ENCODE results near the gene CCNJL. TPM values are rescaled to one million over a fixed set of nuclear protein-coding genes. Genes with fewer than 3 reads are reported as not detected.
"Not testable (repeated sequence)": the region's sequence is repeated elsewhere in the genome, so short reads cannot be mapped to it uniquely, and the experiment has no call there.

The CCNJL gene
- total RNA-seq, 6 experiments from 2014 or later: not detected

DNA sequence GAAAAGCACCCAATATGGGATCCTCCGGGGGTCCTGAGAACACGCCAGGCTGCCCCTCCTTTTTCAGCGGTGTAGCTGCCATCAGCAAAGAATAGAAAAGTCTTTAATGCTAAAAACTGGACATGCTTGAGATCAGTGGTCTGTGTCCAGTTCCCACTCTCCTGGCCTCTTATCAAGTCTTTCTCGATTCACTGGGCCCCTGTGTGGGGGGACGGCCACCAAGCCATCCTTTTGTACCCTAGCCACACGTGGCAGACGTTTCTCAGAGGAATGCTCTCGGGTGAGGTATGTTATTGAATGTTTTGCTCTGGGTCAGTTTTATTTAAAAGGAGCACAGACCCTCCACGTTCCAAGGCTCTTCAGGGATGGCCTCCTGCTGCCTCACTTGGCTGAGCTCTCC lies 59.4 kb downstream of the CCNJL start:
- Mint-ChIP-seq H3K27me3 (ENCODE audit: insufficient read depth) (peaks cover 17% of the 10 kb centered on the region), H3K9me3 (no peaks in the 10 kb centered on the region), H3K4me3 (no peak overlapping the region), H3K4me1 (ENCODE audit: low read depth) (no peaks in the 10 kb centered on the region), H3K36me3 (ENCODE audit: low read depth) (no peaks in the 10 kb centered on the region), H3K27ac (no peak overlapping the region)
- no peak for DNase-seq
- TF ChIP-seq CTCF (IDR thresholded peaks at IDR 0.05): no peak

DNA sequence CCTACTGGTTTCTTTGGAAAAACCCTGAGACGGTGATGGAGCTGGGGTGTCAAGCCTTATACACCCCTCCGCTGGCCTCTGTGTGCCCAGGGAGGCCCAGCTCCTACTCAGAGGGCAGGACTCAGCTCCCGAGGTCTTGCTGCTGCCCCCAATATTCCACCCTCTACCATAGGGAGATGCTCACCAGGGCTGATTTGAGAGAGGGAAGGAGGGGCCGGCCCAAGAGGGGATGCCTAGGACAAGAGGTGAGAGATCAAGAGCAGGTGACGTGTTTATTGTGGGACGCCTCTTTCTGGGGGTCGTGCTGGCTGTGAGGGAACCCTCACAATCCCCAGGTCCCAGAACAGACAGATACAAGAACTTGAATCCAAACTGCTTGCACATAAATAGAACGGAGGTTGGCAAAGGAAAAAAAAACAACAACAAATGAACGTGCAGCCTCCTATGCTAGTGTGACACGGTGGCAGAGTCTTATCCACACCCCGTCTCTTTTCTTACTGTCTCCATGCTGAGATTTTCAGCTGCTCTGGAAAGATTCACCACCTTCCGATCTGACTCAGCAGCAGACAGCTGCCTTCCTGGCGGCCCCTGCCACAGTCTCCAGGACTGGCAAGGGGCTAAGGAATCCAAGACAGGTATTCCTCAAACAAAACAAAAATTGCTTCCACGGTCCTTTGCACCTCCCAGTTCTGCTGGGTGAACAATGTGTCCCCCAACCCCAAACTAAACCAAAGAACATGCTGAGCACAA lies 60.8 kb downstream of the CCNJL start:
- DNase-seq: no peak
- H3K4me1 Mint-ChIP-seq (ENCODE audit: low read depth): no peaks in the 10 kb centered on the region
- no peaks in the 10 kb centered on the region for H3K36me3 Mint-ChIP-seq (ENCODE audit: low read depth)
- no peak for TF ChIP-seq CTCF (IDR thresholded peaks at IDR 0.05)
- H3K27ac Mint-ChIP-seq: no peak overlapping the region
- peaks cover 17% of the 10 kb centered on the region for H3K27me3 Mint-ChIP-seq (ENCODE audit: insufficient read depth)
- no peaks in the 10 kb centered on the region for H3K9me3 Mint-ChIP-seq
- H3K4me3 Mint-ChIP-seq: no peak overlapping the region

DNA sequence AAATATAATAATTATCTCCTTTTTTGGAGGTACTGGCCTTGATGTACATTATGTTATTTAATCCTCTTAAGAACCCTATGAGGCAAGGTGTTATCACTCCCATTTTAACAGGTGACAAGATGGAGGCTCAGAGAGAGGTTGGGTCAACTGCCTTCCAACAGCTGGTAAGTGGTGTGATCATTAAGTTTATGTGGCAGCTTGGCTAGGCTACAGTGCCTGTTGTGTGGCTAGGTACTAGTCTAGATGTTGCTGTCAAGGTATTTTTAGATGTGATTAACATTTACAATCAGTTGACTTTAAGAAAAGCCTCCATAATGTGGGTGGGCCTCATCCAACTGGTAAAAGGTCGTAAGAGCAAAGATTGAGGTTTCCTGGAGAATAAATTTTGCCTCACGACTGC lies 61.5 kb downstream of the CCNJL start:
- H3K27ac Mint-ChIP-seq: no peak overlapping the region
- no peaks in the 10 kb centered on the region for H3K36me3 Mint-ChIP-seq (ENCODE audit: low read depth)
- no peak overlapping the region for H3K4me3 Mint-ChIP-seq
- no peaks in the 10 kb centered on the region for H3K9me3 Mint-ChIP-seq
- H3K4me1 Mint-ChIP-seq (ENCODE audit: low read depth): no peaks in the 10 kb centered on the region
- peaks cover 18% of the 10 kb centered on the region for H3K27me3 Mint-ChIP-seq (ENCODE audit: insufficient read depth)
- TF ChIP-seq CTCF (IDR thresholded peaks at IDR 0.05): no peak
- no peak for DNase-seq

DNA sequence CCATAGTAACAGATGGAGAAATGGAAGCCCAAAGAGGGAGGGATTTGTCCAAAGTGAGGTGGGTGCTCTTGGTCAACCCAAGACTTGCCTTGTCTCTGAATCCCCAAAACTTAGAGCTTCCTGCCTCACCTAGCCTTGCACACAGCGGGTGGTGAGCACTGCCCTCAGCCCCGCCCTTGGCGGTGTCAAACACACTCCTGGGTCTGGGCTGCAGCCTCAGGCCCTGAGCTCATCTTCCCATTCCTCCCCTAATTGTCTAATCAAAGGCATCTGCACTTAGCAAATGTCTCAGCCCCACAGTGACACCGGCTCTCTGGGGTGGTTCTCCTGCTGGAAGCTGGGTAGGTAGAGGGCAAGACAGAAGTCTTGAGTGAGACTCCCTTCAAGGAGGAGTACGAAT lies 62.1 kb downstream of the CCNJL start:
- peaks cover 20% of the 10 kb centered on the region for H3K27me3 Mint-ChIP-seq (ENCODE audit: insufficient read depth)
- H3K36me3 Mint-ChIP-seq (ENCODE audit: low read depth): no peaks in the 10 kb centered on the region
- H3K27ac Mint-ChIP-seq: no peak overlapping the region
- no peaks in the 10 kb centered on the region for H3K4me1 Mint-ChIP-seq (ENCODE audit: low read depth)
- TF ChIP-seq CTCF (IDR thresholded peaks at IDR 0.05): no peak
- H3K4me3 Mint-ChIP-seq: no peak overlapping the region
- H3K9me3 Mint-ChIP-seq: no peaks in the 10 kb centered on the region
- DNase-seq: no peak

GRCh38 chr5:160249570-160249969 lies 62.8 kb downstream of the CCNJL start:
- not testable (repeated sequence) for H3K4me3 Mint-ChIP-seq; H3K27ac Mint-ChIP-seq; H3K36me3 Mint-ChIP-seq (ENCODE audit: low read depth); H3K4me1 Mint-ChIP-seq (ENCODE audit: low read depth); H3K9me3 Mint-ChIP-seq; DNase-seq
- peaks cover 20% of the 10 kb centered on the region for H3K27me3 Mint-ChIP-seq (ENCODE audit: insufficient read depth)

GRCh38 chr5:160245506-160246086 lies 66.8 kb downstream of the CCNJL start:
- no peaks in the 10 kb centered on the region for H3K9me3 Mint-ChIP-seq
- H3K36me3 Mint-ChIP-seq (ENCODE audit: low read depth): no peaks in the 10 kb centered on the region
- no peaks in the 10 kb centered on the region for H3K4me1 Mint-ChIP-seq (ENCODE audit: low read depth)
- no peak for TF ChIP-seq CTCF (IDR thresholded peaks at IDR 0.05)
- H3K27me3 Mint-ChIP-seq (ENCODE audit: insufficient read depth): peaks cover 24% of the 10 kb centered on the region
- no peak for DNase-seq
- H3K27ac Mint-ChIP-seq: no peak overlapping the region
- no peak overlapping the region for H3K4me3 Mint-ChIP-seq

Data from HFFc6 (cell line).